ENCODE results near the gene XPNPEP3. TPM values are rescaled to one million over a fixed set of nuclear protein-coding genes. Genes with fewer than 3 reads are reported as not detected.
"Not testable (repeated sequence)": the region's sequence is repeated elsewhere in the genome, so short reads cannot be mapped to it uniquely, and the experiment has no call there.

Gene XPNPEP3
- total and polyA plus RNA-seq, 5 donors from 2014 or later: 2.4 to 15.3 (median 5.4) TPM

DNA sequence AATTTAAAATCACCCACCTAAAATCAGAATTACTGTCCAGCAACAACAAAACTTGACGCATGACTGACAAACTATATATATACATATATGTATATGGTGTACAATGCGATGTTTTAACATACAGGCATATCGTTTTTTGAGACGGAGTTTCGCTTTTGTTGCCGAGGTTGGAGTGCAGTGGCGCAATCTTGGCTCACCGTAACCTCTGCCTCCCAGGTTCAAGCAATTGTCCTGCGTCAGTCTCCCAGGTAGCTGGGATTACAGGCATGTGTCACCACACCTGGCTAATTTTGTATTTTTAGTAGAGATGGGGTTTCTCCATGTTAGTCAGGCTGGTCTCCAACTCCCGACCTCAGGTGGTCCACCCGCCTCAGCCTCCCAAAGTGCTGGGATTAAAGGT, 11.1 kb upstream of the XPNPEP3 start:
- not testable (repeated sequence) for H3K9me3 ChIP-seq (ENCODE audit: control insufficient read depth in 2 of 2, low read length in 2 of 2); H3K27me3 Mint-ChIP-seq; H3K27ac Mint-ChIP-seq; H3K27ac ChIP-seq (ENCODE audit: insufficient read depth, low read length, poor library complexity, severe bottlenecking); H3K27me3 ChIP-seq (ENCODE audit: control insufficient read depth, insufficient read depth, low read length); H3K4me3 ChIP-seq (ENCODE audit: low read depth, low read length); H3K9me3 Mint-ChIP-seq; H3K4me3 Mint-ChIP-seq; DNase-seq; ATAC-seq (ENCODE audit: low read depth in 2 of 2); H3K4me1 ChIP-seq (ENCODE audit: control insufficient read depth, insufficient read depth, low read length, poor library complexity, severe bottlenecking)
- H3K36me3 Mint-ChIP-seq: peaks cover 32% of the 10 kb centered on the region
- H3K36me3 ChIP-seq (ENCODE audit: control insufficient read depth, insufficient read depth, low read length): peaks cover 78% of the 10 kb centered on the region
- peaks cover 11 to 21% (median 18%) of the 10 kb centered on the region in 4 donors for H3K4me1 Mint-ChIP-seq

DNA sequence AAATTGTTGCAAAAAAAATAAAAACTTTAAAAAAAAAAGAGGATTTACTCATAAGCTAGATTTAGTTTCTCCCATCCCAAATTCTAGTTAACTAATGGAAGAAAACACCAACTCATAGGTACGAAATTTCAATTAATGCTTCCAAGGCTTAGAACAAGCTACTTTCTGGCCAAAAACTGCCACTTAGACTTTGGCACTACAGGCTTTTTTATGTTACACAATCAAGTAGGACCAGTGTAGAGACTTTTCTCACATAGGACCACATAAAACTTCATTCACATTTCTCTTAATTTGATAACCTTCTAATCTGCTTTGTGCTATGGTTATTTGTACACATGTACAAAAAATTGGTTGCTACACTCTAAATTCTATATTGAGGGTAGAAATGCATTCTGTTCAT, 3.6 kb upstream of the XPNPEP3 start:
- peaks cover 44% of the 10 kb centered on the region for H3K4me1 ChIP-seq (ENCODE audit: control insufficient read depth, insufficient read depth, low read length, poor library complexity, severe bottlenecking)
- Mint-ChIP-seq H3K4me1 (peaks cover 22 to 65% (median 46%) of the 10 kb centered on the region in 4 donors), H3K36me3 (peaks cover 4% of the 10 kb centered on the region), H3K9me3 (no peaks in the 10 kb centered on the region), H3K27me3 (peaks cover 4% of the 10 kb centered on the region), H3K4me3 (peak overlapping the region; percentile 39 to 93 (median 76)), H3K27ac (peak overlapping the region in 2 of 3 donors; percentile 6 to 71)
- H3K4me3 ChIP-seq (ENCODE audit: low read depth, low read length): peak overlapping the region; percentile 96
- ATAC-seq (ENCODE audit: low read depth in 2 of 2): no peak
- H3K27me3 ChIP-seq (ENCODE audit: control insufficient read depth, insufficient read depth, low read length): no peaks in the 10 kb centered on the region
- H3K36me3 ChIP-seq (ENCODE audit: control insufficient read depth, insufficient read depth, low read length): peaks cover 23% of the 10 kb centered on the region
- H3K27ac ChIP-seq (ENCODE audit: insufficient read depth, low read length, poor library complexity, severe bottlenecking): no peak overlapping the region
- H3K9me3 ChIP-seq (ENCODE audit: control insufficient read depth in 2 of 2, low read length in 2 of 2): no peaks in the 10 kb centered on the region
- no peak for DNase-seq

DNA sequence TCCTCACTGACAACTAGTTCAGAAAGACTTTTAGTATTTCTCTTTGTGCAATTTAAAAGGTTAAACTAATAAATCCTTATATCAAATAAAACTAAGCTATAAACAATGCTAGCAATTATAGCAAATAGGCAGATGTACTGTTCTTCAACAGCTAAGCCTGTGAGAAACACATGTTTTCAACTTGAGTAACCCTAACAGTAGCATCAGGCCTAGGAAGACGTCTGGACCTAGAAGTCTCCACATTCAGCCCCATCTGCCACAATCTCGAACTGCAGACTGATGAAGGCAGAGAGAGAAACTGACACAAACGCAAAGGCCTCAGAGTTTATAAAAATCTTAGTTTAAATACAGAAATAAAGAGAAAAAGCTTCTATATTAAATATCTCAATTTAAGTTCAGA, 3.0 kb upstream of the XPNPEP3 start:
- ATAC-seq (ENCODE audit: low read depth in 2 of 2) (no peak), DNase-seq (no peak)
- Histone ChIP-seq H3K9me3 (ENCODE audit: control insufficient read depth in 2 of 2, low read length in 2 of 2) (no peaks in the 10 kb centered on the region), H3K27me3 (ENCODE audit: control insufficient read depth, insufficient read depth, low read length) (no peaks in the 10 kb centered on the region), H3K36me3 (ENCODE audit: control insufficient read depth, insufficient read depth, low read length) (peaks cover 19% of the 10 kb centered on the region), H3K4me1 (ENCODE audit: control insufficient read depth, insufficient read depth, low read length, poor library complexity, severe bottlenecking) (peaks cover 44% of the 10 kb centered on the region), H3K27ac (ENCODE audit: insufficient read depth, low read length, poor library complexity, severe bottlenecking) (peak overlapping the region; percentile 37), H3K4me3 (ENCODE audit: low read depth, low read length) (peak overlapping the region; percentile 96)
- H3K9me3 Mint-ChIP-seq: no peaks in the 10 kb centered on the region
- peak overlapping the region in 2 of 3 donors; percentile 6 to 71 for H3K27ac Mint-ChIP-seq
- H3K4me1 Mint-ChIP-seq: peaks cover 22 to 70% (median 47%) of the 10 kb centered on the region in 4 donors
- H3K4me3 Mint-ChIP-seq: peak overlapping the region; percentile 27 to 93 (median 70)
- peaks cover 4% of the 10 kb centered on the region for H3K27me3 Mint-ChIP-seq
- peaks cover 4% of the 10 kb centered on the region for H3K36me3 Mint-ChIP-seq

DNA sequence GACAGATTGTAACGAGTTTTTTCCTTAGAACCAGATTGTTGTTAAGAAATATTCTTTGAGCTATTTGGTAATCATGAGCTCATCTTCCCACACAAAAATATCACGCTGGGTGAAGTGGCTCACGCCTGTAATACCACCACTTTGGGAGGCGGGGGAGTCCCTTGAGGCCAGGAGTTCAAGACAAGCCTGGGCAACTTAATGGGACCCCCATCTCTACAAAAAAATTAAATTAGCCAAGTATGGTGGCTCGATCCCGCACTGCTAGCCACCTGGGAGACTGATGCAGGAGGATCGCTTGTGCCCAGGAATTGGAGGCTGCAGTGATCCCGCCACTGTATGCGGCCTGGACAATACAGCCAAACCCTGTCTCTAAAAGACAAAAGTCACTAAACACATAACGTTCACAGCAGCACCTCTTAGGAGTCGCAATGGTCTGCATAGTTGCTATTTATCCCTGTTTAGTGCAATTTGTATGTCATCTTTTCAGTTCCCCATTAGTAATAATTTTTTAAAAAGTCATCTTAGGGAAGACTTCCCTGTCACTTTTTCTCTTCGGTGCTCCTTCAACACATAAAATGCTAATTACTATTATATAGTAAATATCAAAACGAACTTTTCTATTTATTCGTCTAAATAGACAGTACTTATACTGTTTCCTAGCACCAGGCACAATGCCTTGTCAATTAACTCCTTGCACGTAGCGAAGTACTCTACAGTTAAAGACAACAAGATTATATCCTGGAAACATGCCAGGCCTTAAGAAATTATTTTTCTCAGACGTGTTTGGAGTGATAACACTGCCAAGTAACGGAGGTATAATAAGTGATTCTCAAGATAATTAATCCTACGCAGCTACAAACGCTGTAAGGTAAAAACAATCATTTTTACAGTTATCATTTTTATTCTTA, 1.6 kb upstream of the XPNPEP3 start:
- peak overlapping the region; percentile 93 to 100 (median 98) for H3K4me3 Mint-ChIP-seq
- Histone ChIP-seq H3K36me3 (ENCODE audit: control insufficient read depth, insufficient read depth, low read length) (peaks cover 10% of the 10 kb centered on the region), H3K4me3 (ENCODE audit: low read depth, low read length) (peak overlapping the region; percentile 96), H3K27me3 (ENCODE audit: control insufficient read depth, insufficient read depth, low read length) (no peaks in the 10 kb centered on the region), H3K27ac (ENCODE audit: insufficient read depth, low read length, poor library complexity, severe bottlenecking) (peak overlapping the region; percentile 98), H3K4me1 (ENCODE audit: control insufficient read depth, insufficient read depth, low read length, poor library complexity, severe bottlenecking) (peaks cover 44% of the 10 kb centered on the region), H3K9me3 (ENCODE audit: control insufficient read depth in 2 of 2, low read length in 2 of 2) (no peaks in the 10 kb centered on the region)
- ATAC-seq (ENCODE audit: low read depth in 2 of 2) (no peak), DNase-seq (no peak)
- peak overlapping the region; percentile 100 for H3K27ac Mint-ChIP-seq
- H3K27me3 Mint-ChIP-seq: peaks cover 4% of the 10 kb centered on the region
- peaks cover 4% of the 10 kb centered on the region for H3K36me3 Mint-ChIP-seq
- H3K4me1 Mint-ChIP-seq: peaks cover 20 to 73% (median 49%) of the 10 kb centered on the region in 4 donors
- H3K9me3 Mint-ChIP-seq: no peaks in the 10 kb centered on the region

- Histone ChIP-seq H3K27me3 (ENCODE audit: control insufficient read depth, insufficient read depth, low read length) (no peaks in the 10 kb centered on the region), H3K4me3 (ENCODE audit: low read depth, low read length) (peak overlapping the region; percentile 96), H3K9me3 (ENCODE audit: control insufficient read depth in 2 of 2, low read length in 2 of 2) (no peaks in the 10 kb centered on the region), H3K4me1 (ENCODE audit: control insufficient read depth, insufficient read depth, low read length, poor library complexity, severe bottlenecking) (peaks cover 44% of the 10 kb centered on the region), H3K36me3 (ENCODE audit: control insufficient read depth, insufficient read depth, low read length) (peaks cover 5% of the 10 kb centered on the region), H3K27ac (ENCODE audit: insufficient read depth, low read length, poor library complexity, severe bottlenecking) (peak overlapping the region; percentile 98)
- Mint-ChIP-seq H3K4me3 (peak overlapping the region; percentile 93 to 100 (median 98)), H3K27ac (peak overlapping the region; percentile 100), H3K4me1 (peaks cover 19 to 74% (median 49%) of the 10 kb centered on the region in 4 donors), H3K27me3 (peaks cover 4% of the 10 kb centered on the region), H3K9me3 (no peaks in the 10 kb centered on the region), H3K36me3 (peaks cover 4% of the 10 kb centered on the region)
- peak in 2 of 3 donors; percentile 36 to 57 for DNase-seq
- ATAC-seq (ENCODE audit: low read depth in 2 of 2): peak; percentile 1 to 3
Measured at GRCh38 chr22:40855979-40856512, 902 bp upstream of the XPNPEP3 start.

GRCh38 chr22:40857309-40857855, 434 bp downstream of the XPNPEP3 start:
- ATAC-seq (ENCODE audit: low read depth in 2 of 2) (no peak), DNase-seq (peak in 1 of 3 donors; percentile 22)
- Histone ChIP-seq H3K27ac (ENCODE audit: insufficient read depth, low read length, poor library complexity, severe bottlenecking) (peak overlapping the region; percentile 98), H3K4me1 (ENCODE audit: control insufficient read depth, insufficient read depth, low read length, poor library complexity, severe bottlenecking) (peaks cover 44% of the 10 kb centered on the region), H3K9me3 (ENCODE audit: control insufficient read depth in 2 of 2, low read length in 2 of 2) (no peaks in the 10 kb centered on the region), H3K36me3 (ENCODE audit: control insufficient read depth, insufficient read depth, low read length) (peaks cover 5% of the 10 kb centered on the region), H3K4me3 (ENCODE audit: low read depth, low read length) (peak overlapping the region; percentile 93), H3K27me3 (ENCODE audit: control insufficient read depth, insufficient read depth, low read length) (no peaks in the 10 kb centered on the region)
- H3K4me1 Mint-ChIP-seq: peaks cover 30 to 64% (median 41%) of the 10 kb centered on the region in 4 donors
- no peaks in the 10 kb centered on the region for H3K9me3 Mint-ChIP-seq
- peaks cover 4% of the 10 kb centered on the region for H3K27me3 Mint-ChIP-seq
- peaks cover 5% of the 10 kb centered on the region for H3K36me3 Mint-ChIP-seq
- H3K27ac Mint-ChIP-seq: peak overlapping the region; percentile 100
- peak overlapping the region; percentile 93 to 100 (median 98) for H3K4me3 Mint-ChIP-seq

DNA sequence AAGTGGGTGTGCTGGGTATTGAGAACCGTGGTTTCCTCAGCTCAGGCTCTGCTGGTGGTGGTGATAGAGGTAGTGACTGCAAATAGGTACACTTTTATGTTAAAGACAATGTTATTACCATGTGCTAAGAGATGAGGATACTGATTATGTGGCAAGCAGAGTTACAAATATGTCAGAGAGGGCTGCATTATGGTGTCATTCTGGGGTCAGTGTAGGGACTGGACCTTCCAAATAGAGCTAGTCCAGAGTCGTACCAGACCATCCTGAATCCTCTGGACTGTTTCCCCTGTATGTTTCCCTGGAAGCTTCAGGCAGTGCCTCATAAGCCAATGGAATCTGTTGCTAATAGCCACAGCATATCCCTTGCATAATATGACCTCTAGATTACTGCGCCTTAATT, 5.1 kb downstream of the XPNPEP3 start, which contains the start of gene DNAJB7:
TSS of gene DNAJB7 (minus strand) at position 101 of the 400 bp plus-strand sequence. CDS start 119 bp downstream, outside the sequence.
- H3K9me3 ChIP-seq (ENCODE audit: control insufficient read depth in 2 of 2, low read length in 2 of 2): no peaks in the 10 kb centered on the region
- H3K4me1 Mint-ChIP-seq: peaks cover 27 to 59% (median 32%) of the 10 kb centered on the region in 4 donors
- no peaks in the 10 kb centered on the region for H3K9me3 Mint-ChIP-seq
- peaks cover 10% of the 10 kb centered on the region for H3K4me1 ChIP-seq (ENCODE audit: control insufficient read depth, insufficient read depth, low read length, poor library complexity, severe bottlenecking)
- no peaks in the 10 kb centered on the region for H3K27me3 ChIP-seq (ENCODE audit: control insufficient read depth, insufficient read depth, low read length)
- H3K27ac Mint-ChIP-seq: peak within 1 kb of the TSS; percentile 28 to 77 (median 52)
- ATAC-seq (ENCODE audit: low read depth in 2 of 2) (no peak), DNase-seq (no peak)
- H3K27me3 Mint-ChIP-seq: peaks cover 4% of the 10 kb centered on the region
- H3K4me3 ChIP-seq (ENCODE audit: low read depth, low read length): no peak within 1 kb of the TSS
- H3K27ac ChIP-seq (ENCODE audit: insufficient read depth, low read length, poor library complexity, severe bottlenecking): no peak within 1 kb of the TSS
- H3K36me3 Mint-ChIP-seq: peaks cover 5% of the 10 kb centered on the region
- H3K36me3 ChIP-seq (ENCODE audit: control insufficient read depth, insufficient read depth, low read length): peaks cover 4% of the 10 kb centered on the region
- peak within 1 kb of the TSS in 2 of 4 donors; percentile 5 to 11 for H3K4me3 Mint-ChIP-seq
